NCI-H187 (cell line): ENCODE data around the gene CPEB3.
"Not testable (repeated sequence)": the region's sequence is repeated elsewhere in the genome, so short reads cannot be mapped to it uniquely, and the experiment has no call there.

Source experiments
- DNase-seq, 2 experiments: peaks; one replicate each; lab custom pipeline; 2025; lab: John Stamatoyannopoulos, UW

The CPEB3 gene

GRCh38 chr10:92142512-92142911 is 148.4 kb downstream of the CPEB3 start:
- no peak for DNase-seq

GRCh38 chr10:92141147-92141546 is 149.7 kb downstream of the CPEB3 start:
- DNase-seq, result not testable (repeated sequence)

- DNase-seq, result not testable (repeated sequence)
Observed at GRCh38 chr10:92134049-92134448, 156.8 kb downstream of the CPEB3 start.

GRCh38 chr10:92131275-92131820 is 159.5 kb downstream of the CPEB3 start:
- DNase-seq, result no peak

GRCh38 chr10:92130622-92131274 is 160.1 kb downstream of the CPEB3 start:
- DNase-seq, result no peak

GRCh38 chr10:92126100-92126650 is 164.7 kb downstream of the CPEB3 start:
- DNase-seq, result no peak

GRCh38 chr10:92125144-92125543 is 165.7 kb downstream of the CPEB3 start:
- DNase-seq, result no peak

- DNase-seq, result no peak
Observed at GRCh38 chr10:92124616-92125143, 166.2 kb downstream of the CPEB3 start.

- DNase-seq, result no peak
Observed at GRCh38 chr10:92124020-92124419, 166.9 kb downstream of the CPEB3 start.

GRCh38 chr10:92122941-92123450 is 167.9 kb downstream of the CPEB3 start:
- DNase-seq, result no peak

- no peak for DNase-seq
Observed at GRCh38 chr10:92121686-92122492, 169.0 kb downstream of the CPEB3 start.

GRCh38 chr10:92119340-92119739 is 171.5 kb downstream of the CPEB3 start:
- DNase-seq, result no peak

GRCh38 chr10:92114917-92115316 is 176.0 kb downstream of the CPEB3 start:
- DNase-seq, result not testable (repeated sequence)

- DNase-seq, result no peak
Observed at GRCh38 chr10:92113911-92114600, 176.8 kb downstream of the CPEB3 start.

- DNase-seq, result no peak
Observed at GRCh38 chr10:92112462-92112861, 178.4 kb downstream of the CPEB3 start.

GRCh38 chr10:92111336-92111939 is 179.4 kb downstream of the CPEB3 start:
- no peak for DNase-seq

GRCh38 chr10:92110039-92110794 is 180.7 kb downstream of the CPEB3 start:
- DNase-seq, result no peak

- no peak for DNase-seq
Observed at GRCh38 chr10:92108747-92109146, 182.1 kb downstream of the CPEB3 start.

- DNase-seq, result no peak
Observed at GRCh38 chr10:92108120-92108519, 182.8 kb downstream of the CPEB3 start.

GRCh38 chr10:92103376-92104090 is 187.3 kb downstream of the CPEB3 start:
- DNase-seq, result no peak
